Lower lobe of right lung (tissue), 2 donors: ENCODE results near the gene TMEM184C. TPM values are rescaled to one million over a fixed set of nuclear protein-coding genes. Genes with fewer than 3 reads are reported as not detected.
A peak's percentile ranks its signal among the peaks of the same experiment; 100 is the strongest.

Experiments used
- ATAC-seq, 2 donors: fragments of 200-7000 bp; cut with Tn5 transposase; one replicate each; pipeline ENCODE4 v1.9.1; 2020 to 2022; ENCODE audit warnings: mild to moderate bottlenecking in 2 of 2, moderate library complexity in 2 of 2
- DNase-seq: peaks from one replicate; pipeline ENCODE4 v3.0.0-alpha.2; 2020
- H3K27ac ChIP-seq: fragments of 200-600 bp; one replicate; pipeline ENCODE4 v1.8.0; 2022
- H3K27me3 ChIP-seq: fragments of 200-600 bp; one replicate; pipeline ENCODE4 v1.8.0; 2022; ENCODE audit warnings: low read depth
- H3K36me3 ChIP-seq: fragments of 200-600 bp; one replicate; pipeline ENCODE4 v1.8.0; 2022; ENCODE audit warnings: mild to moderate bottlenecking
- H3K4me1 ChIP-seq: fragments of 200-600 bp; one replicate; pipeline ENCODE4 v1.8.0; 2022
- H3K4me3 ChIP-seq: fragments of 200-600 bp; one replicate; pipeline ENCODE4 v1.8.0; 2022; ENCODE audit warnings: mild to moderate bottlenecking
- H3K9me3 ChIP-seq: fragments of 200-600 bp; one replicate; pipeline ENCODE4 v1.8.0; 2022
- CTCF ChIP-seq: fragments of 200-600 bp; IDR thresholded peaks from one replicate; pipeline ENCODE4 v1.8.0; 2022; ENCODE audit warnings: antibody characterized with exemption, mild to moderate bottlenecking
- intact Hi-C: fragments of 100-400 bp; cut with DNase I; formaldehyde crosslinking; loops from one replicate; pipeline ENCODE4 v1.11.0; 2022
- total RNA-seq: library from RNA; stranded (reverse); fragmentation: NEBNext Ultra II Directional; extraction: Animal tissue kit (Norgen Biotek cat#: 25700); gene quantifications from one replicate; pipeline ENCODE4 v1.2.1, GENCODE V29; 2021
- donor health status: DM: no; HTN: yes; CAD: no; lungs with severe emphysema.

Gene TMEM184C
- total RNA-seq, 1 donor from 2014 or later, result 29.2 TPM

- Histone ChIP-seq H3K4me1 (no peaks in the 10 kb centered on the region), H3K4me3 (no peak overlapping the region), H3K27me3 (no peaks in the 10 kb centered on the region), H3K27ac (no peak overlapping the region), H3K36me3 (peaks cover 68% of the 10 kb centered on the region), H3K9me3 (no peaks in the 10 kb centered on the region)
- DNase-seq, result no peak
- peak; percentile 11 to 72 for ATAC-seq
- intact Hi-C loops, result no loop called here
- TF ChIP-seq CTCF, result no peak
These were observed 21.7 kb downstream of the TMEM184C start for GRCh38 chr4:147638942-147639341.

- no peak for TF ChIP-seq CTCF
- H3K4me3 ChIP-seq, result no peak overlapping the region
- ATAC-seq (no peak), DNase-seq (no peak)
- H3K27me3 ChIP-seq, result no peaks in the 10 kb centered on the region
- H3K27ac ChIP-seq, result no peak overlapping the region
- H3K9me3 ChIP-seq, result no peaks in the 10 kb centered on the region
- H3K36me3 ChIP-seq, result peaks cover 64% of the 10 kb centered on the region
- intact Hi-C loops, result no loop called here
- no peaks in the 10 kb centered on the region for H3K4me1 ChIP-seq
These were observed 22.2 kb downstream of the TMEM184C start for GRCh38 chr4:147639388-147639787.

- ATAC-seq, result no peak
- H3K4me1 ChIP-seq, result no peaks in the 10 kb centered on the region
- no peaks in the 10 kb centered on the region for H3K9me3 ChIP-seq
- no peaks in the 10 kb centered on the region for H3K27me3 ChIP-seq
- no peak overlapping the region for H3K4me3 ChIP-seq
- intact Hi-C loops, result no loop called here
- DNase-seq, result no peak
- peaks cover 54% of the 10 kb centered on the region for H3K36me3 ChIP-seq
- no peak overlapping the region for H3K27ac ChIP-seq
- no peak for TF ChIP-seq CTCF
These were observed 23.1 kb downstream of the TMEM184C start for GRCh38 chr4:147640331-147640730.

GRCh38 chr4:147643616-147644015, 26.4 kb downstream of the TMEM184C start:
- Histone ChIP-seq H3K27me3 (no peaks in the 10 kb centered on the region), H3K4me1 (no peaks in the 10 kb centered on the region), H3K9me3 (no peaks in the 10 kb centered on the region), H3K27ac (no peak overlapping the region), H3K4me3 (no peak overlapping the region), H3K36me3 (peaks cover 27% of the 10 kb centered on the region)
- no peak for TF ChIP-seq CTCF
- no peak for ATAC-seq
- DNase-seq, result no peak
- intact Hi-C loops, result no loop called here

- DNase-seq, result no peak
- Histone ChIP-seq H3K36me3 (peaks cover 26% of the 10 kb centered on the region), H3K27ac (no peak overlapping the region), H3K27me3 (no peaks in the 10 kb centered on the region), H3K9me3 (no peaks in the 10 kb centered on the region), H3K4me1 (no peaks in the 10 kb centered on the region), H3K4me3 (no peak overlapping the region)
- TF ChIP-seq CTCF, result no peak
- no peak for ATAC-seq
- intact Hi-C loops, result no loop called here
These were observed 27.3 kb downstream of the TMEM184C start for GRCh38 chr4:147644471-147644870.

GRCh38 chr4:147645099-147645498, 27.9 kb downstream of the TMEM184C start:
- intact Hi-C loops, result no loop called here
- no peak for DNase-seq
- no peak for ATAC-seq
- no peaks in the 10 kb centered on the region for H3K9me3 ChIP-seq
- peaks cover 26% of the 10 kb centered on the region for H3K36me3 ChIP-seq
- no peak overlapping the region for H3K27ac ChIP-seq
- H3K4me1 ChIP-seq, result no peaks in the 10 kb centered on the region
- TF ChIP-seq CTCF, result no peak
- no peak overlapping the region for H3K4me3 ChIP-seq
- H3K27me3 ChIP-seq, result no peaks in the 10 kb centered on the region
